ENCODE data around the gene FRZB. TPM values are rescaled to one million over a fixed set of nuclear protein-coding genes. Genes with fewer than 3 reads are reported as not detected.

Gene FRZB
- total RNA-seq, 1 experiment from 2014 or later: 1.9 TPM

DNA sequence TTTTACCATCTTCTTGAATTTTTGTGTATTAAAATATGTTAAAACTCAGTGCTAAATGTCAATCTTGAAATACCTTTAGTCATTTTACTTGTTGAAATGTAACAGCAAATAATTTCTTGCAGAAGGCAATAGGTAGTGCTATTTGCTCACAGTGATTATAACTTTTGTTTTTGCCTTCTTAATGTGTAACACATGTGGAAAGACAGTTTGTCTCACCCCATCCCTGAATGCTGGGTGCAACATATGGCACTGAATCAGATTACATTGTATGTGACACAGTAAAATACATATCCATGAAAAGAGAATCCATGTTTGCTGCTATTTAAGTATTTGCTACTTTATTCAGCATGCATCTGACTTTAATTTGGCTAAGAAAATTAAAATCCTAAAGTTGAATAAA is 35.3 kb downstream of the FRZB start:
- no peaks in the 10 kb centered on the region for H3K9me3 Mint-ChIP-seq

DNA sequence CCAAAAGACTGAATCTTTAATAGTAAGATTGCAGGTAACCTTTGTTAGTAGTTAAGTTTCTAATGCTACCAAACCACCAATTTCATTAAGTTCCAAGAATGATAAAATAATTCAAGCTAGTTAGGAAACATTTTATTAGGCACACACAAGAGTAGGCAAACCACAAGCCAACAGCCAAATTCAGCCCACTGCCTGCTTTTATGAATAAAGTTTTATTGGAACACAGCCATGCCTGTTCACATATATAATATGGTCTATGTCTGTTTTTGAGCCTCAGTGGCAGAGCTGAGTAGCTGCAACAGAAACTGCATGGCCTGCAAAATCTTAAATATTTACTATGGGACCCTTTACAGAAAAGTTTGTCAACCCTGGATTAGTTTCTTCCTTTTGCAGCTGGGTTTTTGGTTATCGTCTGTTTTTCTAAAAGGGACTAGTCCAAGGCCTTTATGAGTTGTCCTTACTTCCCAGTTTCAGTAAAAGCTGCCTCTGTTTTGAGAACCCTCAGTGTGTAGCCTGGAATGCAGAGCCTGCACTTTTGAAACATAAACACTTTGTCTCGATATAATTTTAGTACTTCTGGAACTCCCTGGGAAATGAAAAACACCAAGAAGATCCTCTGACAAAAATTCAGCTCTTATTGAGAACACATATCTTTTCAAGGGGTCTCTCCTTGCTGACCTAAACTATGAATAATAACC is 39.1 kb downstream of the FRZB start:
- no peaks in the 10 kb centered on the region for H3K9me3 Mint-ChIP-seq
- peaks cover 21% of the 10 kb centered on the region for H3K4me1 Mint-ChIP-seq
- CTCF ChIA-PET: interaction anchor here (0.8 kb wide), 1 partner anchor 153 kb away, joined by 3 read pairs; no protein-coding TSS in a partner anchor
- H3K4me3 Mint-ChIP-seq: no peak overlapping the region
- POLR2A ChIA-PET: no interaction called here
- no peaks in the 10 kb centered on the region for H3K36me3 Mint-ChIP-seq
- H3K27ac Mint-ChIP-seq: no peak overlapping the region
- DNase-seq (ENCODE audit: low spot score): no peak
- no peak for TF ChIP-seq NR1H2 (CRISPR knock-in tag; IDR thresholded peaks at IDR 0.05)
- no peak for TF ChIP-seq JUN (CRISPR knock-in tag; IDR thresholded peaks at IDR 0.05)
- TF ChIP-seq ZNF263 (CRISPR knock-in tag; IDR thresholded peaks at IDR 0.05; ENCODE audit: low read depth): no peak
- no peak for TF ChIP-seq NFATC4 (CRISPR knock-in tag; IDR thresholded peaks at IDR 0.05)
- TF ChIP-seq, protein P1, sequence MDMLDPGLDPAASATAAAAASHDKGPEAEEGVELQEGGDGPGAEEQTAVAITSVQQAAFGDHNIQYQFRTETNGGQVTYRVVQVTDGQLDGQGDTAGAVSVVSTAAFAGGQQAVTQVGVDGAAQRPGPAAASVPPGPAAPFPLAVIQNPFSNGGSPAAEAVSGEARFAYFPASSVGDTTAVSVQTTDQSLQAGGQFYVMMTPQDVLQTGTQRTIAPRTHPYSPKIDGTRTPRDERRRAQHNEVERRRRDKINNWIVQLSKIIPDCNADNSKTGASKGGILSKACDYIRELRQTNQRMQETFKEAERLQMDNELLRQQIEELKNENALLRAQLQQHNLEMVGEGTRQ (CRISPR knock-in tag; IDR thresholded peaks at IDR 0.05): no peak
- TF ChIP-seq ZNF138 (CRISPR knock-in tag; conservative IDR thresholded peaks at IDR 0.05): no peak
- TF ChIP-seq ZNF671 (CRISPR knock-in tag; IDR thresholded peaks at IDR 0.05): no peak
- TF ChIP-seq CREM (CRISPR knock-in tag; IDR thresholded peaks at IDR 0.05): no peak
- TF ChIP-seq ETV6 (CRISPR knock-in tag; IDR thresholded peaks at IDR 0.05): no peak
- no peak for TF ChIP-seq HMGA2 (CRISPR knock-in tag; IDR thresholded peaks at IDR 0.05)
- no peak for TF ChIP-seq FOXP1 (CRISPR knock-in tag; IDR thresholded peaks at IDR 0.05; ENCODE audit: borderline replicate concordance)
- TF ChIP-seq FOXJ3 (CRISPR knock-in tag; IDR thresholded peaks at IDR 0.05; ENCODE audit: borderline replicate concordance): no peak
- ATAC-seq: no peak
- H3K27me3 Mint-ChIP-seq (ENCODE audit: low read depth): no peaks in the 10 kb centered on the region

More for the DNA sequence above, 35.3 kb downstream of the FRZB start:
- ATAC-seq: no peak
- Mint-ChIP-seq H3K36me3 (no peaks in the 10 kb centered on the region), H3K4me1 (peaks cover 14% of the 10 kb centered on the region), H3K4me3 (no peak overlapping the region), H3K27ac (no peak overlapping the region), H3K27me3 (ENCODE audit: low read depth) (no peaks in the 10 kb centered on the region; the same call in 1 of the 2 replicates)
- no peak for DNase-seq (ENCODE audit: low spot score)
- TF ChIP-seq JAZF1 (CRISPR knock-in tag; IDR thresholded peaks at IDR 0.05) (no peak), TEAD1 (CRISPR knock-in tag; IDR thresholded peaks at IDR 0.05) (no peak), FOXP1 (CRISPR knock-in tag; IDR thresholded peaks at IDR 0.05; ENCODE audit: borderline replicate concordance) (no peak), TP53 (CRISPR knock-in tag; IDR thresholded peaks at IDR 0.05) (no peak), NFE2L1 (CRISPR knock-in tag; IDR thresholded peaks at IDR 0.05) (no peak), ETV6 (CRISPR knock-in tag; IDR thresholded peaks at IDR 0.05) (no peak), PRRX2 (CRISPR knock-in tag; IDR thresholded peaks at IDR 0.05) (no peak), TCF7 (CRISPR knock-in tag; IDR thresholded peaks at IDR 0.05; ENCODE audit: low read depth) (no peak), ZNF219 (CRISPR knock-in tag; IDR thresholded peaks at IDR 0.05; ENCODE audit: borderline replicate concordance) (no peak)
- TF ChIP-seq, protein P2, sequence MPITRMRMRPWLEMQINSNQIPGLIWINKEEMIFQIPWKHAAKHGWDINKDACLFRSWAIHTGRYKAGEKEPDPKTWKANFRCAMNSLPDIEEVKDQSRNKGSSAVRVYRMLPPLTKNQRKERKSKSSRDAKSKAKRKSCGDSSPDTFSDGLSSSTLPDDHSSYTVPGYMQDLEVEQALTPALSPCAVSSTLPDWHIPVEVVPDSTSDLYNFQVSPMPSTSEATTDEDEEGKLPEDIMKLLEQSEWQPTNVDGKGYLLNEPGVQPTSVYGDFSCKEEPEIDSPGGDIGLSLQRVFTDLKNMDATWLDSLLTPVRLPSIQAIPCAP (CRISPR knock-in tag; IDR thresholded peaks at IDR 0.05): no peak
- ChIA-PET POLR2A (no interaction called here), CTCF (no interaction called here)

DNA sequence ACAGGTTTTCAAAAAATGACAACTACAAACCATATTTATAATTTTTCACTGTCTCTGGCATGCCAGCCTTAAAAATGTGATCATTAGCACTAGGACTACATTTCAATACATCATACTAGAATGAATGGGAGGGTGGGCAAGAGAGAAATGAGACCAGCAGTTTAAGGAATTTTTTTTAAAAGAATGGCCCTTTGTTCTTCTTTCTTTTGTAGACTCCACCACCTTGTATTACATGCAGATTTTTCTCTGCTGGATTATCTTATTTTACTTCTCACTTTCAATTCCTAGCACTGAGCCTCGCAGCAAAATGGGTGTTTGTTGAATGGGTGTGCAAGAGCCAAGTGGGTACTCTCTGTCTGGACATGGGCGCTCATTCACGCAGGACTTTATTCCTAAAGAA is 39.9 kb downstream of the FRZB start:
- ChIA-PET CTCF (interaction anchor here (1.4 to 2.1 kb wide), 2 partner anchors 44 to 154 kb away, joined by 3 to 7 read pairs; no protein-coding TSS in a partner anchor), POLR2A (no interaction called here)
- ATAC-seq: no peak
- Mint-ChIP-seq H3K27ac (no peak overlapping the region), H3K36me3 (no peaks in the 10 kb centered on the region), H3K27me3 (ENCODE audit: low read depth) (no peaks in the 10 kb centered on the region), H3K9me3 (no peaks in the 10 kb centered on the region), H3K4me1 (peaks cover 18% of the 10 kb centered on the region), H3K4me3 (no peak overlapping the region)
- no peak for DNase-seq (ENCODE audit: low spot score)
- TF ChIP-seq, protein P3, sequence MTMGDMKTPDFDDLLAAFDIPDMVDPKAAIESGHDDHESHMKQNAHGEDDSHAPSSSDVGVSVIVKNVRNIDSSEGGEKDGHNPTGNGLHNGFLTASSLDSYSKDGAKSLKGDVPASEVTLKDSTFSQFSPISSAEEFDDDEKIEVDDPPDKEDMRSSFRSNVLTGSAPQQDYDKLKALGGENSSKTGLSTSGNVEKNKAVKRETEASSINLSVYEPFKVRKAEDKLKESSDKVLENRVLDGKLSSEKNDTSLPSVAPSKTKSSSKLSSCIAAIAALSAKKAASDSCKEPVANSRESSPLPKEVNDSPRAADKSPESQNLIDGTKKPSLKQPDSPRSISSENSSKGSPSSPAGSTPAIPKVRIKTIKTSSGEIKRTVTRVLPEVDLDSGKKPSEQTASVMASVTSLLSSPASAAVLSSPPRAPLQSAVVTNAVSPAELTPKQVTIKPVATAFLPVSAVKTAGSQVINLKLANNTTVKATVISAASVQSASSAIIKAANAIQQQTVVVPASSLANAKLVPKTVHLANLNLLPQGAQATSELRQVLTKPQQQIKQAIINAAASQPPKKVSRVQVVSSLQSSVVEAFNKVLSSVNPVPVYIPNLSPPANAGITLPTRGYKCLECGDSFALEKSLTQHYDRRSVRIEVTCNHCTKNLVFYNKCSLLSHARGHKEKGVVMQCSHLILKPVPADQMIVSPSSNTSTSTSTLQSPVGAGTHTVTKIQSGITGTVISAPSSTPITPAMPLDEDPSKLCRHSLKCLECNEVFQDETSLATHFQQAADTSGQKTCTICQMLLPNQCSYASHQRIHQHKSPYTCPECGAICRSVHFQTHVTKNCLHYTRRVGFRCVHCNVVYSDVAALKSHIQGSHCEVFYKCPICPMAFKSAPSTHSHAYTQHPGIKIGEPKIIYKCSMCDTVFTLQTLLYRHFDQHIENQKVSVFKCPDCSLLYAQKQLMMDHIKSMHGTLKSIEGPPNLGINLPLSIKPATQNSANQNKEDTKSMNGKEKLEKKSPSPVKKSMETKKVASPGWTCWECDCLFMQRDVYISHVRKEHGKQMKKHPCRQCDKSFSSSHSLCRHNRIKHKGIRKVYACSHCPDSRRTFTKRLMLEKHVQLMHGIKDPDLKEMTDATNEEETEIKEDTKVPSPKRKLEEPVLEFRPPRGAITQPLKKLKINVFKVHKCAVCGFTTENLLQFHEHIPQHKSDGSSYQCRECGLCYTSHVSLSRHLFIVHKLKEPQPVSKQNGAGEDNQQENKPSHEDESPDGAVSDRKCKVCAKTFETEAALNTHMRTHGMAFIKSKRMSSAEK (CRISPR knock-in tag; IDR thresholded peaks at IDR 0.05; ENCODE audit: borderline replicate concordance): no peak
- TF ChIP-seq PRRX2 (CRISPR knock-in tag; IDR thresholded peaks at IDR 0.05) (no peak), RORB (CRISPR knock-in tag; IDR thresholded peaks at IDR 0.05) (no peak), ETV6 (CRISPR knock-in tag; IDR thresholded peaks at IDR 0.05) (no peak)
- TF ChIP-seq, protein P4, sequence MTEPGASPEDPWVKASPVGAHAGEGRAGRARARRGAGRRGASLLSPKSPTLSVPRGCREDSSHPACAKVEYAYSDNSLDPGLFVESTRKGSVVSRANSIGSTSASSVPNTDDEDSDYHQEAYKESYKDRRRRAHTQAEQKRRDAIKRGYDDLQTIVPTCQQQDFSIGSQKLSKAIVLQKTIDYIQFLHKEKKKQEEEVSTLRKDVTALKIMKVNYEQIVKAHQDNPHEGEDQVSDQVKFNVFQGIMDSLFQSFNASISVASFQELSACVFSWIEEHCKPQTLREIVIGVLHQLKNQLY (CRISPR knock-in tag; IDR thresholded peaks at IDR 0.05): no peak
- TF ChIP-seq, protein P5, sequence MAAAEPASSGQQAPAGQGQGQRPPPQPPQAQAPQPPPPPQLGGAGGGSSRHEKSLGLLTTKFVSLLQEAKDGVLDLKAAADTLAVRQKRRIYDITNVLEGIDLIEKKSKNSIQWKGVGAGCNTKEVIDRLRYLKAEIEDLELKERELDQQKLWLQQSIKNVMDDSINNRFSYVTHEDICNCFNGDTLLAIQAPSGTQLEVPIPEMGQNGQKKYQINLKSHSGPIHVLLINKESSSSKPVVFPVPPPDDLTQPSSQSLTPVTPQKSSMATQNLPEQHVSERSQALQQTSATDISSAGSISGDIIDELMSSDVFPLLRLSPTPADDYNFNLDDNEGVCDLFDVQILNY (CRISPR knock-in tag; IDR thresholded peaks at IDR 0.05): no peak
- TF ChIP-seq, protein P6, sequence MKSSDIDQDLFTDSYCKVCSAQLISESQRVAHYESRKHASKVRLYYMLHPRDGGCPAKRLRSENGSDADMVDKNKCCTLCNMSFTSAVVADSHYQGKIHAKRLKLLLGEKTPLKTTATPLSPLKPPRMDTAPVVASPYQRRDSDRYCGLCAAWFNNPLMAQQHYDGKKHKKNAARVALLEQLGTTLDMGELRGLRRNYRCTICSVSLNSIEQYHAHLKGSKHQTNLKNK (CRISPR knock-in tag; IDR thresholded peaks at IDR 0.05): no peak
- TF ChIP-seq, protein P7, sequence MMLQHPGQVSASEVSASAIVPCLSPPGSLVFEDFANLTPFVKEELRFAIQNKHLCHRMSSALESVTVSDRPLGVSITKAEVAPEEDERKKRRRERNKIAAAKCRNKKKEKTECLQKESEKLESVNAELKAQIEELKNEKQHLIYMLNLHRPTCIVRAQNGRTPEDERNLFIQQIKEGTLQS (CRISPR knock-in tag; conservative IDR thresholded peaks at IDR 0.05): no peak
